Naive thymus-derived CD8-positive, alpha-beta T cell (primary cell): Measurements from ENCODE around the gene KCNN3. TPM values are rescaled to one million over a fixed set of nuclear protein-coding genes. Genes with fewer than 3 reads are reported as not detected.
"Not testable (repeated sequence)": the region's sequence is repeated elsewhere in the genome, so short reads cannot be mapped to it uniquely, and the experiment has no call there.

Source experiments
- ATAC-seq, 2 donors: fragments of 150-1000 bp; cut with Tn5 transposase in 1 of 2; sonication (Bioruptor Pico), chemical (Tn5 transposase) in 1 of 2; 1 replicate in 1 of 2; 2 replicates in 1 of 2; pipeline ENCODE4 v1.10.0; 2021; ENCODE audit warnings: mild to moderate bottlenecking in 2 of 2, moderate library complexity in 2 of 2
- POLR2A ChIA-PET: fragments of 350-600 bp; sonication (Branson Sonifier 250); formaldehyde crosslinking; loops from one replicate; lab custom pipeline; 2021; ENCODE audit warnings: antibody characterized with exemption; lab: Charles Lee
- DNase-seq, 10 donors: peaks; one replicate each; pipeline versions ENCODE4 v3.0.0 to v3.0.0-alpha.2; 2020 to 2022
- H3K27ac Mint-ChIP-seq, 10 donors: one replicate each; pipeline ENCODE4 v1.8.0; 2020 to 2022; ENCODE audit warnings: mild to moderate bottlenecking in 10 of 10, mixed read lengths in 10 of 10, moderate library complexity in 4 of 10, inconsistent platforms in 1 of 10
- H3K27me3 Mint-ChIP-seq, 5 donors: one replicate each; pipeline ENCODE4 v1.8.0; 2021 to 2022; ENCODE audit warnings: mixed read lengths in 5 of 5
- H3K36me3 Mint-ChIP-seq, 3 donors: one replicate each; pipeline ENCODE4 v1.8.0; 2020 to 2022; ENCODE audit warnings: mixed read lengths in 3 of 3, mild to moderate bottlenecking in 2 of 3, inconsistent platforms in 1 of 3
- H3K4me1 Mint-ChIP-seq, 4 donors: one replicate each; pipeline ENCODE4 v1.8.0; 2021 to 2022; ENCODE audit warnings: mixed read lengths in 4 of 4
- H3K4me3 Mint-ChIP-seq, 10 donors: one replicate each; pipeline ENCODE4 v1.8.0; 2020 to 2022; ENCODE audit warnings: mild to moderate bottlenecking in 10 of 10, mixed read lengths in 10 of 10, moderate library complexity in 6 of 10, inconsistent platforms in 1 of 10
- H3K9me3 Mint-ChIP-seq, 9 donors: one replicate each; pipeline ENCODE4 v1.8.0; 2020 to 2022; ENCODE audit warnings: mixed read lengths in 9 of 9, mild to moderate bottlenecking in 3 of 9, inconsistent platforms in 1 of 9, moderate library complexity in 1 of 9
- polyA plus RNA-seq, 3 donors: library from polyadenylated mRNA; unstranded; fragments of 300-500 nt; fragmentation: Illumina TruSeq; gene quantifications; one replicate each; pipeline ENCODE4 v1.2.3, GENCODE V29; 2021
- total RNA-seq, 8 experiments: library from RNA in 2 of 8; stranded (reverse) in 2 of 8; gene quantifications; one replicate each; pipeline ENCODE4 v1.2.3 and lab custom pipeline; 2021 to 2026

KCNN3 gene
- total and polyA plus RNA-seq, 5 experiments from 2014 or later: 0.08 TPM; not detected in 4

DNA sequence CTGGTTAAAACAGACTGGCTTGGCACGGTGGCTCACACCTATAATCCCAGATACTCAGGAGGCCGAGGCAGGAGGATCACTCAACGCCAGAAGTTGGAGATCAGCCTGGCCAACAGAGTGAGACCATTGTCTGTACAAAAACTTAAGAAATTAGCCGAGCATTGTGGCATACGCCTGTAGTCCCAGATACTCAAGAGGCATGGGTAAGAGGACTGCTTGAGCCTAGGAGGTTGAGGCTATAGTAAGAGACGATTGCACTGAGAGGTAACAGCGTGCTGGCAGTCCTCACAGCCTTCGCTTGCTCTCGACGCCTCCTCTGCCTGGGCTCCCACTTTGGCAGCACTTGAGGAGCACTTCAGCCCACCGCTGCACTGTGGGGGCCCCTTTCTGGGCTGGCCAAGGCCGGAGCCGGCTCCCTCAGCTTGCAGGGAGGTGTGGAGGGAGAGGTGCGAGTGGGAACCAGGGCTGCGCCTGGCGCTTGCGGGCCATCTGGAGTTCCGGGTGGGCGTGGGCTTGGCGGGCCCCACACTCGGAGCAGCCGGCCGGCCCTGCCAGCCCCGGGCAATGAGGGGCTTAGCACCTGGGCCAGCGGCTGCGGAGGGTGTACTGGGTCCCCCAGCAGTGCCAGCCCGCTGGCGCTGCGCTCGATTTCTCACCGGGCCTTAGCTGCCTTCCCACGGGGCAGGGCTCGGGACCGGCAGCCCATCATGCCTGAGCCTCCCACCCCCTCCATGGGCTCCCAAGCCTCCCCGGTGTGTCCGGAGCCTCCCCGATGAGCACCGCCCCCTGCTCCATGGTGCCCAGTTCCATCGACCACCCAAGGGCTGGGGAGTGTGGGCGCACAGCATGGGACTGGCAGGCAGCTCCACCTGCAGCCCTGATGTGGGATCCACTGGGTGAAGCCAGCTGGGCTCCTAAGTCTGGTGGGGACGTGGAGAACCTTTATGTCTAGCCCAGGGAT is 199.5 kb downstream of the KCNN3 start:
- not testable (repeated sequence) for DNase-seq, H3K4me1 Mint-ChIP-seq, H3K4me3 Mint-ChIP-seq, H3K27me3 Mint-ChIP-seq, H3K36me3 Mint-ChIP-seq, ATAC-seq, H3K27ac Mint-ChIP-seq, H3K9me3 Mint-ChIP-seq
- POLR2A ChIA-PET: interaction anchor here (1.1 to 1.6 kb wide), 4 partner anchors 90 to 270 kb away, joined by 3 to 6 read pairs (median 3); no protein-coding TSS in a partner anchor

DNA sequence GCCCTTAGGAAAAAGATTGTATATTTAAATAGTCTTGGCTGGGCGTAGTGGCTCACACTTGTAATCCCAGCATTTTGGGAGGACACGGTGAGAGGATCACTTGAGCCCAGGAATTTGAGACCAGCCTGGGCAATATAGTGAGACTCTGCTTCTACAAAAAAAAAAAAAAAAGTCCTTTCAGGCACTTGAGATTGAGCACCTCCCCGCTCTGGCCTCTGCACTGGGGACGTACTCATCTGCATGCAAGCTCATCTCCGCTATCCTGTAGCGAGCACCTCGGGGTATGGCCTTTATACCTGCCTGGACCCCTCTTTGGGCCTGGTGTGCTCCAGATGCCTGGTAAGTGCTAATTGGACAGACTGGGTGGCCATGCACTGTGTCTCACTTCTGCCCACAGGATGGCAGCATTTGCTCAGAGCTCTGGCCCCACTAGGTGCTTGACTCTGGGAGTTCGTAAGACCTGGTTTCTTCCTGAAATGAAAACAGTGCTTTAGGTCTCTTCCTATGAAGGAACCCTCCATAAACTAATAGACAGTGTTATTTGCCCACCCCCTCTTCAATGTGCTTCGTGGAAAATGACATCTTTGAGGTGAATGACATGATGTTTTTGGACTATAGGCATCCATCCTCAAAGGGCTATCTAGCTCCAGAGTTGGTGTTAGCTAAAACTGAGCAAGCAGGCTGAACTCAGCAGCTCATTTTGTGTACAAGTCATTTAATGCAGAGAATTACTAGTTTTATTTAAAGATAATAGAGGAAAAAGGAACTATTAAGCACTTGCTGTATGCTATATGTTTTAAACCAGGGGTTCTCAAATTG is 200.4 kb downstream of the KCNN3 start:
- Mint-ChIP-seq H3K4me3 (no peak overlapping the region), H3K27me3 (peaks cover 0 to 3% (median 2%) of the 10 kb centered on the region in 5 donors), H3K36me3 (no peaks in the 10 kb centered on the region), H3K9me3 (no peaks in the 10 kb centered on the region), H3K4me1 (peaks cover 0 to 7% (median under 1%) of the 10 kb centered on the region in 4 donors), H3K27ac (peak overlapping the region in 2 of 10 donors; percentile 19 to 67)
- ATAC-seq (peak; percentile 100), DNase-seq (peak; percentile 43 to 87 (median 70))
- POLR2A ChIA-PET: interaction anchor here (0.8 to 1.6 kb wide), 5 partner anchors 91 to 282 kb away, joined by 3 to 6 read pairs (median 3); no protein-coding TSS in a partner anchor

DNA sequence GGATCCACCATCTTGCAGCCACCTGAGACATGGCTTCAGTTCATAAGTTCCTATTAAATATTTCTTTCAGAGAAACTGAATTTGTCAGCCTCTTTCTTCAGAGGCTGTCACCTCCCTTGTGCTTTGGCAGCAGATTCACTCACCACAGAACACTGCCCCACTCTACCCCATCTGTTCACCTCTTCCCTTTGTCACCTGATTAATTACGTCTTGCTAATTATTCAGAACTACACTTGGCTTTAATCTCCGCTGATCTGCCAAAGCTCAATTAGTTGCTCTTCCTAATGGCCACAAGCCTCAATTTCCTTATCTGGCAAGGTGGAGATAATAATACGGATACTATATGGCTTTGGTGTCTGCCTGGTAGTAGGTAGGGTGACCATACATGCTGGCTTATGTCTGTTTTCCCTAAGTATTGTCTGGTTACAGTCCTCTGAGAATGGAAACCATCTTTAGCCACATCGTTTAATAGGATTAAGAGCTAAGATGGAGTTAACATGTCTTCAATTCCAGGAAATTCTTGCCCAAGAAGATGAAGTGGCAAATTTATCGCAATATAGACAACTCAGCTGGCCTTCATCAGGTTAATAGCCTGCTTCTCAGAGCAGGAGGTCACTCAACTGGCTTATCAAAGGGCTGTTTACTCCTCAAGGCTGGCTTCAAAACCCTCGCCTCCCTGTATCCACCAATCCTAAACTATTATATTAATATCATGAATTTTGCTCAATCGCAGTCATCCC is 203.9 kb downstream of the KCNN3 start:
- DNase-seq: no peak
- Mint-ChIP-seq H3K27ac (no peak overlapping the region), H3K4me3 (no peak overlapping the region), H3K27me3 (peaks cover 0 to 7% (median 6%) of the 10 kb centered on the region in 5 donors), H3K36me3 (no peaks in the 10 kb centered on the region), H3K9me3 (no peaks in the 10 kb centered on the region), H3K4me1 (peaks cover 0 to 3% (median under 1%) of the 10 kb centered on the region in 4 donors)
- no peak for ATAC-seq
- POLR2A ChIA-PET: no interaction called here

- Mint-ChIP-seq H3K27me3 (peaks cover 4 to 24% (median 11%) of the 10 kb centered on the region in 5 donors), H3K4me1 (no peaks in the 10 kb centered on the region), H3K36me3 (no peaks in the 10 kb centered on the region), H3K27ac (peak overlapping the region in 1 of 10 donors; percentile 21), H3K9me3 (no peaks in the 10 kb centered on the region), H3K4me3 (no peak overlapping the region)
- ATAC-seq (no peak), DNase-seq (no peak)
- POLR2A ChIA-PET: no interaction called here
Observed at GRCh38 chr1:154664331-154665002, 205.6 kb downstream of the KCNN3 start.

DNA sequence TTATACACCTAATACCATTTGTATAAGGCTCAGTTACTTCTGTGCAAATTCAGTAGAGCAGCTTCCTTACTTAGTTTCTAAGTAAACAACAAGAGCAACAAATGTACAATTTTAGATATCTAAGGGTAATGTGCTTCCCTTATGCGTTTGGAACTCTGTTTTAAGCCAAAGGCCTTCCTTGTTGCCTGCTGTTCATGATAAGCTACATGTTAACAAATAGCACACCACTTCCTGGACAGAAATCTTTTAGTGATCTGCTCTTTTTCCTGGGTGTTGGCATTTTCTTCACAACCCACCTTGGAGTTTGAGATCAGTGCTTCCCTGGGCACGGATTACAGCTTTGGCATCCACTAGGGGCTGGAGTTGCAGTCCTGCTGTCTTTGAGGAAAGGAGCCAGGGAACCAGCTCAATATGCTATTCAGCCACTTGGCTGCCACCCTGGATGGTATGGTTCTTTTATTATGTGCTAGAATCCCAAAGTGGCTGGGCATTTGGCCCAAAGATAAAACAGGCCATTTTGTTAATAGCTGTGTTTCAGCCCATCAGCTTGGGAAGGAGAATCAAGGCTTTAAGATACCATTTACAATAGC is 206.5 kb downstream of the KCNN3 start:
- no peaks in the 10 kb centered on the region for H3K36me3 Mint-ChIP-seq
- no peak overlapping the region for H3K27ac Mint-ChIP-seq
- H3K4me3 Mint-ChIP-seq: no peak overlapping the region
- ATAC-seq: no peak
- POLR2A ChIA-PET: no interaction called here
- DNase-seq: no peak
- H3K9me3 Mint-ChIP-seq: no peaks in the 10 kb centered on the region
- no peaks in the 10 kb centered on the region for H3K4me1 Mint-ChIP-seq
- H3K27me3 Mint-ChIP-seq: peaks cover 7 to 33% (median 14%) of the 10 kb centered on the region in 5 donors

GRCh38 chr1:154661110-154661509 is 209.0 kb downstream of the KCNN3 start:
- no peak overlapping the region for H3K4me3 Mint-ChIP-seq
- no peak for DNase-seq
- peaks cover 14 to 49% (median 21%) of the 10 kb centered on the region in 5 donors for H3K27me3 Mint-ChIP-seq
- no peak for ATAC-seq
- no peaks in the 10 kb centered on the region for H3K9me3 Mint-ChIP-seq
- H3K4me1 Mint-ChIP-seq: no peaks in the 10 kb centered on the region
- H3K36me3 Mint-ChIP-seq: no peaks in the 10 kb centered on the region
- no peak overlapping the region for H3K27ac Mint-ChIP-seq
- POLR2A ChIA-PET: no interaction called here

GRCh38 chr1:154659823-154660592 is 210.1 kb downstream of the KCNN3 start:
- POLR2A ChIA-PET: no interaction called here
- no peak overlapping the region for H3K27ac Mint-ChIP-seq
- peaks cover 14 to 49% (median 22%) of the 10 kb centered on the region in 5 donors for H3K27me3 Mint-ChIP-seq
- ATAC-seq (no peak), DNase-seq (no peak)
- no peak overlapping the region for H3K4me3 Mint-ChIP-seq
- peaks cover 0 to 2% (median 0%) of the 10 kb centered on the region in 3 donors for H3K36me3 Mint-ChIP-seq
- no peaks in the 10 kb centered on the region for H3K9me3 Mint-ChIP-seq
- no peaks in the 10 kb centered on the region for H3K4me1 Mint-ChIP-seq

- H3K9me3 Mint-ChIP-seq: no peaks in the 10 kb centered on the region
- DNase-seq (no peak), ATAC-seq (no peak)
- POLR2A ChIA-PET: interaction anchor here (0.7 kb wide), 1 partner anchor 256 kb away, joined by 4 read pairs; no protein-coding TSS in a partner anchor
- peaks cover 0 to 2% (median 0%) of the 10 kb centered on the region in 3 donors for H3K36me3 Mint-ChIP-seq
- H3K4me1 Mint-ChIP-seq: no peaks in the 10 kb centered on the region
- no peak overlapping the region for H3K4me3 Mint-ChIP-seq
- H3K27me3 Mint-ChIP-seq: peaks cover 14 to 49% (median 24%) of the 10 kb centered on the region in 5 donors
- H3K27ac Mint-ChIP-seq: no peak overlapping the region
Observed at GRCh38 chr1:154657556-154657955, 212.5 kb downstream of the KCNN3 start.

GRCh38 chr1:154652893-154653292 is 217.2 kb downstream of the KCNN3 start:
- Mint-ChIP-seq H3K9me3 (no peaks in the 10 kb centered on the region), H3K27me3 (peaks cover 5 to 32% (median 10%) of the 10 kb centered on the region in 5 donors), H3K4me3 (no peak overlapping the region), H3K36me3 (peaks cover 0 to 2% (median 0%) of the 10 kb centered on the region in 3 donors), H3K4me1 (no peaks in the 10 kb centered on the region), H3K27ac (no peak overlapping the region)
- no peak for ATAC-seq
- POLR2A ChIA-PET: no interaction called here
- no peak for DNase-seq
